HFF-Myc (cell line): ENCODE results near the gene GKN2.

Source experiments
- DNase-seq: peaks from one replicate; pipeline ENCODE4 v3.0.0-alpha.2; 2011; ENCODE audit warnings: low read depth; ENCODE audit errors: extremely low read depth
- H3K4me3 ChIP-seq: replicated peaks from 2 replicates; pipeline ENCODE4 v1.5.1; 2011; ENCODE audit warnings: low read depth, mild to moderate bottlenecking, control low read depth, low read length
- CTCF ChIP-seq: IDR thresholded peaks from 2 replicates; pipeline ENCODE4 v1.5.1; 2012; ENCODE audit warnings: mild to moderate bottlenecking, low read depth, low read length, control low read depth; ENCODE audit errors: missing control alignments

GKN2 gene, protein sequence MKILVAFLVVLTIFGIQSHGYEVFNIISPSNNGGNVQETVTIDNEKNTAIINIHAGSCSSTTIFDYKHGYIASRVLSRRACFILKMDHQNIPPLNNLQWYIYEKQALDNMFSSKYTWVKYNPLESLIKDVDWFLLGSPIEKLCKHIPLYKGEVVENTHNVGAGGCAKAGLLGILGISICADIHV

DNA sequence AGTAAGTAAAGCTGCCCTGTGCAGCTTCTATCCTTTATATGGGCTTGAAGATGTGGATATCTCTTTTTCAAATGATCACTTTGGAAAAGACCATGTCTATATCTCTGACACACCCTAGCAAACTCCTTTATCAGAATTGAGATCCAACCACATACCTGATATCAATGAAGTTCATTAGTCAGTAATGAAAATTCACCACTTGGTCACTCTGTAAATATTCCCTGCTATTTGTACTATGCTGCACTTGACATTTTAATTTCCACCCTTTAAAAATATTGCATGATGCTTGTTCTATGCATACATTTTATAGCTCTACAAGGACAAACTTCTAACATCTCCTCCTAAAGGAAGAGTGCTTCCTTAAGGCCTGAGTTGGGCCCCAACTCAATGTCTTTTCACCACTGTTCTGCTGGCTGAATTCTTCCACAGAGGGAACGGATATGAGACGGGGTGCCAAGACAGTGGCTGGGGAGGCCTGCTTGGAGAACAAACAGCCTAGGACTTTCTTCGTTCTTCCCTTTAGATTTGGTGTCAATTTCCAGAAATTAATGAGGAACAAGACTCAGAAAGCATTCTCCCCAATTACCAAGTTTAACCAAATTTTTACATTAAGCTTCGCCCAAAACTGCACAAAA, at the start of gene GKN2:
Gene GKN2 (minus strand): TSS at position 7 of the 635 bp plus-strand sequence. CDS start 32 bp downstream, outside the sequence.
- no peak within 1 kb of the TSS for H3K4me3 ChIP-seq
- DNase-seq = no peak
- no peak for TF ChIP-seq CTCF

- no peak overlapping the region for H3K4me3 ChIP-seq
- TF ChIP-seq CTCF = no peak
- DNase-seq = no peak
Observed at GRCh38 chr2:69001879-69002278, 49.2 kb upstream of the GKN2 start.

GRCh38 chr2:68997401-68997800, 44.7 kb upstream of the GKN2 start:
- TF ChIP-seq CTCF = no peak
- no peak for DNase-seq
- H3K4me3 ChIP-seq = no peak overlapping the region

DNA sequence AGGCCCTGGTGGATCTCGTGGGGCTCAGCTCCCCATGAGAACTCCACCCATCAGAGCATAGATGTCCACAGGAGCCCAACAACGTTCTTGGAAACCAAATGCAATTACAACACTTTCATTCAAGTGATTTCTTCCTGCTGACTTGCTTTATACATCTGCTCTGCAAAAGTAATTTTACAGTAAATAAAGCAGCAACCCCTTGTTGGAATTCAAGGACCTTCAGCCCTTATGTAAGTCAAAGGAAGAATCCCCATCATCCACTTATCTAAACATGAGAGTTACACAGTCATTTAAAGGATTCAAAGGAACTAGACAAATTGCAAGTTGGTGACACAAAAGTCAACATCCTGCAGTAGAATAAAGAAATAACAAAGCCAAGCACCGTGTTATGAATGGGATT, 43.2 kb upstream of the GKN2 start:
- no peak overlapping the region for H3K4me3 ChIP-seq
- TF ChIP-seq CTCF = no peak
- DNase-seq = no peak

DNA sequence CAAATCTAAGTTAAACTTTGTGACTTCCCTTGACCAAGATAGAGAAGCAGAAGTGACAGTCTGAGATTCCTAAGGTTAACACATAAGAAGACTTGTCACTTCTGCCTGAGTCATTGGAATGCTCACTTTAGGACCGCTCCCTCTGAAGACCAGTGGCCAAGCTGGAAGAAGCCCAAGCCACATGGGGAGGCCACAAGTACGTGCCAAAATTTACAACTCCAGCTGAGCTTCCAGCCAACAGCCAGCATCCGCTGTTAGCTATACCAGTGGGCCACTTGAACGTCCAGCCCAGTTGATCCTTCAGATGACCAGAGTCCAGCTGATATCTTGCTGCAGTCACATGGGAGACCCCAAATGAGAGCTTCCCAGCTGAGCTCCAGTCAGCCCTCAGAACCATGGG, 42.2 kb upstream of the GKN2 start:
- DNase-seq = no peak
- no peak overlapping the region for H3K4me3 ChIP-seq
- no peak for TF ChIP-seq CTCF

DNA sequence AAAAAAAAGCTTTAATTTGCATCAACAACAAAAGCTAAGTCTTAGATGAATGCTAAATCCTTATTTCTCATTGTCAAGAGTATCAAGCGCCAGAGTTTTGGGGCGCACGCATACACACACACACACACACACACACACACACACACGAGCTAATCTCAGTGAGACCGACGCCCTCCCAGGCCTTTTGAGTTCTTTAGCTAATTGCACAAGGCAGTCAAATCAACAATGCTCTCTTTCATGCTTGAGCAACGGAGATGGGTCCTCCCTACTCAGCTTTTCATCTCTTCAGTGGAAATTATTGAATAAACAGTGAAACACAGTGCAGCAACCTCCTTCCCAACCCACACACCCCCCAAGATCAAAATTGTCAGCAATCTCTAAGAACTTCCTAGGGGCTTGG, 41.0 kb upstream of the GKN2 start:
- DNase-seq = no peak
- no peak overlapping the region for H3K4me3 ChIP-seq
- no peak for TF ChIP-seq CTCF
